Measurements from ENCODE around the gene SCYGR5.
"Not testable (repeated sequence)": the region's sequence is repeated elsewhere in the genome, so short reads cannot be mapped to it uniquely, and the experiment has no call there.

The SCYGR5 gene

GRCh38 chr2:227666631-227667170 is at the start of gene SCYGR5:
Gene SCYGR5 (plus strand): TSS chr2:227666804. CDS start chr2:227666804, 0 bp downstream.
- DNase-seq, result not testable (repeated sequence)

GRCh38 chr2:227617316-227618230 is 49.0 kb upstream of the SCYGR5 start, which contains the start of gene SCYGR4:
Gene SCYGR4 (plus strand): TSS chr2:227617498. CDS start chr2:227617498, 0 bp downstream.
- DNase-seq, result no peak

GRCh38 chr2:227623226-227623625 is 43.4 kb upstream of the SCYGR5 start:
- no peak for DNase-seq

- no peak for DNase-seq
These were observed 41.2 kb upstream of the SCYGR5 start for GRCh38 chr2:227625420-227625819.

GRCh38 chr2:227626580-227627151 is 39.9 kb upstream of the SCYGR5 start:
- no peak for DNase-seq

GRCh38 chr2:227627769-227628168 is 38.8 kb upstream of the SCYGR5 start:
- DNase-seq, result no peak

- DNase-seq, result no peak
These were observed 37.2 kb upstream of the SCYGR5 start for GRCh38 chr2:227629435-227629834.

- no peak for DNase-seq
These were observed 36.3 kb upstream of the SCYGR5 start for GRCh38 chr2:227630322-227630721.

GRCh38 chr2:227632827-227633226 is 33.8 kb upstream of the SCYGR5 start:
- no peak for DNase-seq

GRCh38 chr2:227634201-227634600 is 32.4 kb upstream of the SCYGR5 start:
- DNase-seq, result no peak

GRCh38 chr2:227642656-227643055 is 23.9 kb upstream of the SCYGR5 start:
- no peak for DNase-seq

GRCh38 chr2:227643990-227644551 is 22.5 kb upstream of the SCYGR5 start:
- DNase-seq, result no peak

GRCh38 chr2:227653419-227653818 is 13.2 kb upstream of the SCYGR5 start:
- DNase-seq, result no peak

GRCh38 chr2:227654426-227654825 is 12.2 kb upstream of the SCYGR5 start:
- DNase-seq, result no peak

GRCh38 chr2:227655454-227655853 is 11.2 kb upstream of the SCYGR5 start:
- DNase-seq, result no peak

- DNase-seq, result no peak
These were observed 9.3 kb upstream of the SCYGR5 start for GRCh38 chr2:227657199-227657845.

- DNase-seq, result no peak
These were observed 5.5 kb upstream of the SCYGR5 start for GRCh38 chr2:227661025-227661649.

- no peak for DNase-seq
These were observed 4.8 kb upstream of the SCYGR5 start for GRCh38 chr2:227661827-227662226.

- no peak for DNase-seq
These were observed 1.2 kb upstream of the SCYGR5 start for GRCh38 chr2:227665189-227665940.

- DNase-seq, result no peak
These were observed 4.7 kb downstream of the SCYGR5 start for GRCh38 chr2:227671170-227671905.

- DNase-seq, result not testable (repeated sequence)
These were observed 7.0 kb downstream of the SCYGR5 start for GRCh38 chr2:227673620-227674019.
